Right ventricle myocardium inferior (tissue), 1 donor: Measurements from ENCODE around the gene ZNF525. TPM values are rescaled to one million over a fixed set of nuclear protein-coding genes. Genes with fewer than 3 reads are reported as not detected.

Experiments used
- total RNA-seq: library from RNA; stranded (reverse); fragmentation: NEBNext Ultra II Directional; extraction: Animal tissue kit (Norgen Biotek cat#: 25700); gene quantifications from one replicate; pipeline ENCODE4 v1.2.1, GENCODE V29; 2021
- donor health status: DM: no; HTN: yes; CAD: no; lungs with severe emphysema.

Gene ZNF525
- total RNA-seq, 1 donor from 2014 or later = 4.8 TPM

Other genes with a start within 250 kb of the ZNF525 start
- 18.6 TPM for gene ZNF415, start 232.8 kb upstream of the ZNF525 start, total RNA-seq
- 5.1 TPM for gene ZNF347, start 206.7 kb upstream of the ZNF525 start, total RNA-seq
- gene ZNF665, start 172.3 kb upstream of the ZNF525 start, total RNA-seq = 0.73 TPM
- gene ZNF677, start 110.8 kb upstream of the ZNF525 start, total RNA-seq = 20.1 TPM
- not detected for gene VN1R2, start 107.4 kb upstream of the ZNF525 start, total RNA-seq
- gene VN1R4, start 98.0 kb upstream of the ZNF525 start, total RNA-seq = not detected
- 3.7 TPM for gene ZNF845, start 32.0 kb upstream of the ZNF525 start, total RNA-seq
- gene ZNF765, start 29.4 kb downstream of the ZNF525 start, total RNA-seq = 4.6 TPM
- gene ZNF761, start 66.3 kb downstream of the ZNF525 start, total RNA-seq = 3.8 TPM
- gene ZNF813, start 102.0 kb downstream of the ZNF525 start, total RNA-seq = 1.1 TPM
- gene ZNF331, start 172.4 kb downstream of the ZNF525 start, total RNA-seq = 9.3 TPM